ENCODE data around the gene MPZL1.

Gene MPZL1

DNA sequence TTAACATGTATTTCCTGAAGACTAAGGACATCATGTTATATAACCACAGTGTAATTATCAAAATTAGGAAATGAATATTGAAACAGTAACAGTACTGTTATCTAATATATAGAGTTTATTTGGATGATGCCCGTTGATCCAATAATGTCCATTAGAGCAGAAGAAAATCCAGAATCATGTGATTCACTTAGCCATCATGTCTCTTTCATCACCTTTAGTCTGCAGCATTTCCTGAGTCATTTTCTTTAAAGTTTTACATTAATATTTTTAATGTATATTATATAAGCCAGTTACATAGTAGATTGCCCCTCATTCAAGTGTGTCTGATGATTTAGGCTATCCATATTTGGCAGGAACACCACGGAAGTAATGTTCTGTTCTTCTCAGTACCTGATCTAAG, 28.9 kb downstream of the MPZL1 start:
- no peaks in the 10 kb centered on the region for H3K9me2 ChIP-seq (replicated peaks; ENCODE audit: control insufficient read depth, low read length)
- peaks cover 94% of the 10 kb centered on the region for H3K4me1 ChIP-seq (ENCODE audit: control insufficient read depth, low read length)
- H3K4me2 ChIP-seq (ENCODE audit: low read length), result no peak overlapping the region
- no peaks in the 10 kb centered on the region for H3K27me3 ChIP-seq (ENCODE audit: control insufficient read depth, low read length)
- H3K27ac ChIP-seq (ENCODE audit: low read depth, low read length), result no peak overlapping the region
- TF ChIP-seq EZH2phosphoT487 (IDR thresholded peaks at IDR 0.05; ENCODE audit: borderline replicate concordance, low read length) (no peak), CTCF (IDR thresholded peaks at IDR 0.05; ENCODE audit: low read depth, low read length, poor library complexity, severe bottlenecking) (no peak)
- H4K20me1 ChIP-seq (ENCODE audit: control insufficient read depth, insufficient read depth, low read depth, low read length), result no peaks in the 10 kb centered on the region
- peaks cover 36% of the 10 kb centered on the region for H3F3A ChIP-seq (ENCODE audit: control insufficient read depth, insufficient read depth)
- H3K9me3 ChIP-seq (ENCODE audit: control insufficient read depth, insufficient read depth, low read length), result no peaks in the 10 kb centered on the region
- H3K4me3 ChIP-seq (ENCODE audit: low read length), result no peak overlapping the region
- H3K36me3 ChIP-seq (ENCODE audit: control insufficient read depth, low read length), result no peaks in the 10 kb centered on the region
- peaks cover 69% of the 10 kb centered on the region for H3K79me2 ChIP-seq (ENCODE audit: control insufficient read depth, low read length)

DNA sequence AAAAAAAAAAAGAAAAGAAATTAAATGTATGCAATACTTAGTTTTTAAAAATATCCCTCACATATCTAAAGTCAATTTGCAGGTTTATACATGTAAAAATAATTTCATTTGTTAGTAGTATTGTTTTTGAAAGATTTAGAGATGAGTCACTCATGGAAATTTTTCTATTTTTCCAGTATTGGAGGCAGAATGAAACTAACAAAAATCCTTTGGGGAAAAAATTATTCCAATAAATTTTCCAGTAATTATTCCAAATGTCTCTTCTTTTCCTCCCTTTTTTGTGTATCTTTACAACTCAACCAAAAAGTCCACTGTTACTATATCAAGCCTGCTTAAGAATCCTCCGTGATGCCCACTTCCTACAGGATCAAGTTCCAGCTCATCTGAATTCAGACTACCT, 29.9 kb downstream of the MPZL1 start:
- peak overlapping the region; percentile 75 for H3K27ac ChIP-seq (ENCODE audit: low read depth, low read length)
- no peaks in the 10 kb centered on the region for H3K36me3 ChIP-seq (ENCODE audit: control insufficient read depth, low read length)
- H4K20me1 ChIP-seq (ENCODE audit: control insufficient read depth, insufficient read depth, low read depth, low read length), result no peaks in the 10 kb centered on the region
- peaks cover 69% of the 10 kb centered on the region for H3K79me2 ChIP-seq (ENCODE audit: control insufficient read depth, low read length)
- H3K9me3 ChIP-seq (ENCODE audit: control insufficient read depth, insufficient read depth, low read length), result no peaks in the 10 kb centered on the region
- H3K4me2 ChIP-seq (ENCODE audit: low read length), result peak overlapping the region; percentile 75
- H3K4me3 ChIP-seq (ENCODE audit: low read length), result peak overlapping the region; percentile 69
- H3K27me3 ChIP-seq (ENCODE audit: control insufficient read depth, low read length), result no peaks in the 10 kb centered on the region
- H3F3A ChIP-seq (ENCODE audit: control insufficient read depth, insufficient read depth), result peaks cover 43% of the 10 kb centered on the region
- TF ChIP-seq CTCF (IDR thresholded peaks at IDR 0.05; ENCODE audit: low read depth, low read length, poor library complexity, severe bottlenecking) (no peak), EZH2phosphoT487 (IDR thresholded peaks at IDR 0.05; ENCODE audit: borderline replicate concordance, low read length) (no peak)
- peaks cover 94% of the 10 kb centered on the region for H3K4me1 ChIP-seq (ENCODE audit: control insufficient read depth, low read length)
- no peaks in the 10 kb centered on the region for H3K9me2 ChIP-seq (replicated peaks; ENCODE audit: control insufficient read depth, low read length)

GRCh38 chr1:167752219-167752985, 30.6 kb downstream of the MPZL1 start:
- H3K4me3 ChIP-seq (ENCODE audit: low read length), result peak overlapping the region; percentile 69
- no peaks in the 10 kb centered on the region for H3K9me3 ChIP-seq (ENCODE audit: control insufficient read depth, insufficient read depth, low read length)
- TF ChIP-seq EZH2phosphoT487 (IDR thresholded peaks at IDR 0.05; ENCODE audit: borderline replicate concordance, low read length), result no peak
- TF ChIP-seq CTCF (IDR thresholded peaks at IDR 0.05; ENCODE audit: low read depth, low read length, poor library complexity, severe bottlenecking), result no peak
- H3K27me3 ChIP-seq (ENCODE audit: control insufficient read depth, low read length), result no peaks in the 10 kb centered on the region
- H3K4me1 ChIP-seq (ENCODE audit: control insufficient read depth, low read length), result peaks cover 94% of the 10 kb centered on the region
- H3K36me3 ChIP-seq (ENCODE audit: control insufficient read depth, low read length), result no peaks in the 10 kb centered on the region
- H3K79me2 ChIP-seq (ENCODE audit: control insufficient read depth, low read length), result peaks cover 73% of the 10 kb centered on the region
- no peaks in the 10 kb centered on the region for H3K9me2 ChIP-seq (replicated peaks; ENCODE audit: control insufficient read depth, low read length)
- peak overlapping the region; percentile 75 for H3K27ac ChIP-seq (ENCODE audit: low read depth, low read length)
- peak overlapping the region; percentile 75 for H3K4me2 ChIP-seq (ENCODE audit: low read length)
- H4K20me1 ChIP-seq (ENCODE audit: control insufficient read depth, insufficient read depth, low read depth, low read length), result no peaks in the 10 kb centered on the region
- H3F3A ChIP-seq (ENCODE audit: control insufficient read depth, insufficient read depth), result peaks cover 37% of the 10 kb centered on the region

Data from DOHH2 (cell line).